Glutamatergic neuron (in vitro differentiated cells): ENCODE results near the gene MAN2A2. TPM values are rescaled to one million over a fixed set of nuclear protein-coding genes. Genes with fewer than 3 reads are reported as not detected.
"Not testable (repeated sequence)": the region's sequence is repeated elsewhere in the genome, so short reads cannot be mapped to it uniquely, and the experiment has no call there.

Source experiments
- DNase-seq: peaks from one replicate; pipeline ENCODE4 v3.0.0; 2022
- H3K27ac Mint-ChIP-seq: one replicate; pipeline ENCODE4 v1.8.0; 2020; ENCODE audit warnings: mild to moderate bottlenecking, mixed read lengths, inconsistent platforms; ENCODE audit not compliant: unreplicated experiment
- H3K27me3 Mint-ChIP-seq: one replicate; pipeline ENCODE4 v1.8.0; 2020; ENCODE audit warnings: mild to moderate bottlenecking, moderate library complexity, mixed read lengths, inconsistent platforms; ENCODE audit not compliant: unreplicated experiment
- H3K36me3 Mint-ChIP-seq: one replicate; pipeline ENCODE4 v1.8.0; 2020; ENCODE audit warnings: mild to moderate bottlenecking, mixed read lengths, inconsistent platforms; ENCODE audit not compliant: unreplicated experiment
- H3K4me1 Mint-ChIP-seq: one replicate; pipeline ENCODE4 v1.8.0; 2020; ENCODE audit warnings: mild to moderate bottlenecking, low read depth, mixed read lengths, inconsistent platforms; ENCODE audit not compliant: unreplicated experiment
- H3K4me3 Mint-ChIP-seq: one replicate; pipeline ENCODE4 v1.8.0; 2020; ENCODE audit warnings: mild to moderate bottlenecking, mixed read lengths, inconsistent platforms; ENCODE audit not compliant: unreplicated experiment
- H3K9me3 Mint-ChIP-seq: one replicate; pipeline ENCODE4 v1.8.0; 2020; ENCODE audit warnings: mild to moderate bottlenecking, moderate library complexity, mixed read lengths, inconsistent platforms; ENCODE audit not compliant: unreplicated experiment
- total RNA-seq: library from RNA; stranded (reverse); fragmentation: NEBNext Ultra II Directional; extraction: Animal tissue kit (Norgen Biotek cat#: 25700); gene quantifications from one replicate; pipeline ENCODE4 v1.2.1, GENCODE V29; 2021; ENCODE audit not compliant: unreplicated experiment
- TF ChIP-seq, protein P1 (sequence below): fragments of 200-600 bp; sonication (generic); IDR thresholded peaks from one replicate; pipeline ENCODE4 v1.5.0; 2021; ENCODE audit not compliant: partially characterized antibody, unreplicated experiment

The MAN2A2 gene
- total RNA-seq, 1 donor from 2014 or later: 81.8 TPM

DNA sequence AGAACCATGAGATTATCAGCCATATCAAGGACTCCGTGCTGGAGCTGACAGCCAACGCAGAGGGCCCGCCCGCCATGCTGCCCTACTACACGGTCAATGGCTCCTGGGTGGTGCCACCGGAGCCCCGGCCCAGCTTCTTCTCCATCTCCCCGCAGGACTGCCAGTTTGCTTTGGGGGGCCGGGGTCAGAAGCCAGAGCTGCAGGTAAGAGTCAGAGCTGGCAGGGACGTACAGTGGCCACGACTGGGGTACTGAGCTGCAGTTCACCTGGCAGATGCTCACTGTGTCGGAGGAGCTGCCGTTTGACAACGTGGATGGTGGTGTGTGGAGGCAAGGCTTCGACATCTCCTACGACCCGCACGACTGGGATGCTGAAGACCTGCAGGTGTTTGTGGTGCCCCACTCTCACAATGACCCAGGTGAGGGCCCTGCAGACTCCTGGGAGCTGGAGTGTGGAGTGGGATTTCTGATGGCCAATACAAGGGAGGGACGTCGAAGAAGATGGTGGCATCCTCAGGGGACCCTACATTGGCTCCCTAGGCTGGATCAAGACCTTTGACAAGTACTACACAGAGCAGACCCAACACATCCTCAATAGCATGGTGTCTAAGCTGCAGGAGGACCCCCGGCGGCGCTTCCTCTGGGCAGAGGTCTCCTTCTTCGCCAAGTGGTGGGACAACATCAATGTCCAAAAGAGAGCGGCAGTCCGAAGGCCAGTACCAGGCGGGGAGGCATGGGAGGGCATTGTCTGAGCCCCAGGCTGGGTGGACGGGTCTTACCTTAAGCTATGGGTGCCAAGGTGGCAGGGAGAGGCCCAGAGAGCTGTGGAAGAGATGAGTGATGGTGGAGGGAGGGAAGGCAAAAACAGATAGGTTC lies 2.4 kb downstream of the MAN2A2 start:
- H3K4me1 Mint-ChIP-seq: peaks cover 9% of the 10 kb centered on the region

DNA sequence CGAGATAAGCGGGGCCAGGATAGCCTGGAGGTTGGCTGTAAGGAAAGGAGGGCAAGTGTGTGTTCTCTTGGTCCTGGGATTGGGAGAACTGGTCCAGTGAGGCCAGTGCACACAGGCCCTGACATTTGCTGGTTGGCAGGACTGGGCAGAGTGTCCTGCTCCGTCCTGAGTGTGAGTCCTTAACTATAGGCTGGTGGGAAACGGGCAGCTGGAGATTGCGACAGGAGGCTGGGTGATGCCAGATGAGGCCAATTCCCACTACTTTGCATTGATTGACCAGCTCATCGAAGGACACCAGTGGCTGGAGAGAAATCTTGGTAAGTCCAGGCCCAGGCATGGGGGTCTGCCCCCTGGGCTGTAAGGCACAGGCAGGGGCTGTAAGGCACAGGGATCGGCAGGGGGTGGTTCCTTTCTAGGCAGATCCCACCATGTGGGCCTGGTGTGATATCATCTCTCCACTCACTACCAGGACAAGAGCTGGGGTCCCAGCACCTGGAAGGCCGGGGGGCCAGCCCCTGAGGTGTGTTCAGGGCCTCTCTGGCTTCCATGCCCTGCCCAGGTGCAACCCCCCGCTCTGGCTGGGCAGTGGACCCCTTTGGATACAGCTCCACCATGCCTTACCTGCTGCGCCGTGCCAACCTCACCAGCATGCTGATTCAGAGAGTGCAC lies 3.2 kb downstream of the MAN2A2 start:
- Mint-ChIP-seq H3K36me3 (peaks cover 6% of the 10 kb centered on the region), H3K27me3 (peaks cover 8% of the 10 kb centered on the region), H3K4me1 (peaks cover 9% of the 10 kb centered on the region), H3K9me3 (peaks cover 3% of the 10 kb centered on the region), H3K27ac (no peak overlapping the region), H3K4me3 (peak overlapping the region; percentile 11)
- TF ChIP-seq, protein P1, sequence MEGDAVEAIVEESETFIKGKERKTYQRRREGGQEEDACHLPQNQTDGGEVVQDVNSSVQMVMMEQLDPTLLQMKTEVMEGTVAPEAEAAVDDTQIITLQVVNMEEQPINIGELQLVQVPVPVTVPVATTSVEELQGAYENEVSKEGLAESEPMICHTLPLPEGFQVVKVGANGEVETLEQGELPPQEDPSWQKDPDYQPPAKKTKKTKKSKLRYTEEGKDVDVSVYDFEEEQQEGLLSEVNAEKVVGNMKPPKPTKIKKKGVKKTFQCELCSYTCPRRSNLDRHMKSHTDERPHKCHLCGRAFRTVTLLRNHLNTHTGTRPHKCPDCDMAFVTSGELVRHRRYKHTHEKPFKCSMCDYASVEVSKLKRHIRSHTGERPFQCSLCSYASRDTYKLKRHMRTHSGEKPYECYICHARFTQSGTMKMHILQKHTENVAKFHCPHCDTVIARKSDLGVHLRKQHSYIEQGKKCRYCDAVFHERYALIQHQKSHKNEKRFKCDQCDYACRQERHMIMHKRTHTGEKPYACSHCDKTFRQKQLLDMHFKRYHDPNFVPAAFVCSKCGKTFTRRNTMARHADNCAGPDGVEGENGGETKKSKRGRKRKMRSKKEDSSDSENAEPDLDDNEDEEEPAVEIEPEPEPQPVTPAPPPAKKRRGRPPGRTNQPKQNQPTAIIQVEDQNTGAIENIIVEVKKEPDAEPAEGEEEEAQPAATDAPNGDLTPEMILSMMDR: no peak
- DNase-seq: no peak

More for the DNA sequence above, 2.4 kb downstream of the MAN2A2 start:
- TF ChIP-seq, protein P1: no peak
- H3K27ac Mint-ChIP-seq: no peak overlapping the region
- H3K36me3 Mint-ChIP-seq: peaks cover 6% of the 10 kb centered on the region
- H3K27me3 Mint-ChIP-seq: peaks cover 11% of the 10 kb centered on the region
- DNase-seq: no peak
- H3K4me3 Mint-ChIP-seq: peak overlapping the region; percentile 11
- H3K9me3 Mint-ChIP-seq: peaks cover 3% of the 10 kb centered on the region

DNA sequence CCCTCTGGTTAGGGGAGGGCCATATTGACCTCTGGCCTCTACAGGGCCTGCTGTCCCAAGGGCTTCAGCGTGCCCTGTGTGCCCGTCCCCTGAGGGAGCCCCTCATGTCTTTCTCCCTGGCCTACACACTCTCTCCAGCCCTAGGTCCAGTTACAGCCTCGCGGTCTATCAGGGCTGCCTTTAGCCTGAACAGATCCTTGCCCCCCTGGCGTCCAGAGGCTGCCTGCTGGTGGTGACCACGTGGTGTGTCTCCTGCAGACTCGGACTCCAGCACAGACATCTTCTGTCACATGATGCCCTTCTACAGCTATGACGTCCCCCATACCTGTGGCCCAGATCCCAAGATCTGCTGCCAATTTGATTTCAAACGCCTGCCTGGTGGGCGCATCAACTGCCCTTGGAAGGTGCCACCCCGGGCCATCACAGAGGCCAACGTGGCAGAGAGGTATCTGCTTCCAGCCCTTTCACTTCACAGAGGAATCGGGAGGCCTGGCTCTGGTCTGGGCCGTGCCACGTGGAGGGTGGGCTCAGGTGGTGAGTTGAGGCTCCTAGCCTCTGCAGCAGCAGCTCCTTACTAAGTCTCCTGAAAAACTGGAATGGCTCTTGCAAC lies 4.1 kb downstream of the MAN2A2 start:
- no peak overlapping the region for H3K4me3 Mint-ChIP-seq
- peaks cover 4% of the 10 kb centered on the region for H3K4me1 Mint-ChIP-seq
- TF ChIP-seq, protein P1: no peak
- H3K36me3 Mint-ChIP-seq: peaks cover 6% of the 10 kb centered on the region
- no peak overlapping the region for H3K27ac Mint-ChIP-seq
- H3K27me3 Mint-ChIP-seq: peaks cover 6% of the 10 kb centered on the region
- DNase-seq: no peak
- H3K9me3 Mint-ChIP-seq: peaks cover 1% of the 10 kb centered on the region

DNA sequence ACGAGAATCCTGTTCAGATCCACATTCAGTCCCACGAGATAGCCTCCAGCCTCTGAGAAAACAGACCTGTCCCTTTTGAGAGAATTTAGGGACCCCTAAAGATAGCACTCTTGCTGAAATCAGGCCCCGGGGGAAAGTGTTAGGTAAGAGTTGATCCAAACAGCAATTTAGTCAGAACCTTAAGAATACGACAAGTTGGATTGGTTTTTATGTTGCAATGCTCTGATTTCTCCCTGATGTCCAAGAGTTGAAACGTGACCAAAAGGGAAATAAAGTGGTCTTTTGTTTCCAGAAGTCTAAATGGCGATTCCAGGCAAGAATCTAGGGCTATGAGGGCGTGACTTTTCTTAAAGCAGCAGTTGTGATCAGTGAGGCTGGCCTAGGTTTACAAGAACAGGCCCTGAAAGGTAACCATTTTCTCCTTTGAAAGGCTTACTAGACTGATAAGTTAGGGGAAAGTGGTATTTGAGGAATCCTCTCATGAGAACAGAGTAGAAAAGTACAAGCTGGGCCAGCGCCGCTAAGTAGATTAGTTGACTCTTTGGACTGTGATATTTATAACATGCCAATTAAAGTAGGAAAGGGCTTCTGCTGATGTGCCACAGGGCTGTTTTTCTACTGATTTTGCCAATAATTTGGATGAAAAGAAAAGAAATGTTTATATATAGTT lies 4.9 kb downstream of the MAN2A2 start:
- no peaks in the 10 kb centered on the region for H3K9me3 Mint-ChIP-seq
- TF ChIP-seq, protein P1: no peak
- no peak overlapping the region for H3K4me3 Mint-ChIP-seq
- peaks cover 6% of the 10 kb centered on the region for H3K27me3 Mint-ChIP-seq
- no peak overlapping the region for H3K27ac Mint-ChIP-seq
- H3K4me1 Mint-ChIP-seq: peaks cover 4% of the 10 kb centered on the region
- DNase-seq: no peak
- H3K36me3 Mint-ChIP-seq: peaks cover 6% of the 10 kb centered on the region

DNA sequence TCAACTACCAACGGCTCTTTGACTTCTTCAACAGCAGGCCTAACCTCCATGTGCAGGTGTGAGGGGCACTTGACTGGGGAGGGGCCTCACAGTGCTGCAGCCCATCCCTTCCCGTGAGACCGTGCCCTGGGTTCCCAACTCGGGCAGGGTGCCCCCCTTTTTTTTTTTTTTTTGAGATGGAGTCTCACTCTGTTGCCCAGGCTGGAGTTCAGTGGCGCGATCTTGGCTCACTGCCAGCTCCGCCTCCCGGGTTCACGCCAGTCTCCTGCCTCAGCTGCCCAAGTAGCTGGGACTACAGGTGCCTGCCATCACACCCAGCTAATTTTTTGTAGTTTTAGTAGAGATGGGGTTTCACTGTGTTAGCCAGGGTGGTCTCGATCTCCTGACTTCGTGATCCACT lies 6.3 kb downstream of the MAN2A2 start:
- H3K36me3 Mint-ChIP-seq, H3K27ac Mint-ChIP-seq, DNase-seq, H3K4me1 Mint-ChIP-seq, H3K4me3 Mint-ChIP-seq, H3K27me3 Mint-ChIP-seq, H3K9me3 Mint-ChIP-seq: not testable (repeated sequence)
